ENCODE data around the gene MRPS21. TPM values are rescaled to one million over a fixed set of nuclear protein-coding genes. Genes with fewer than 3 reads are reported as not detected.

The MRPS21 gene
- total RNA-seq, 1 experiment from 2014 or later = 53.0 TPM

DNA sequence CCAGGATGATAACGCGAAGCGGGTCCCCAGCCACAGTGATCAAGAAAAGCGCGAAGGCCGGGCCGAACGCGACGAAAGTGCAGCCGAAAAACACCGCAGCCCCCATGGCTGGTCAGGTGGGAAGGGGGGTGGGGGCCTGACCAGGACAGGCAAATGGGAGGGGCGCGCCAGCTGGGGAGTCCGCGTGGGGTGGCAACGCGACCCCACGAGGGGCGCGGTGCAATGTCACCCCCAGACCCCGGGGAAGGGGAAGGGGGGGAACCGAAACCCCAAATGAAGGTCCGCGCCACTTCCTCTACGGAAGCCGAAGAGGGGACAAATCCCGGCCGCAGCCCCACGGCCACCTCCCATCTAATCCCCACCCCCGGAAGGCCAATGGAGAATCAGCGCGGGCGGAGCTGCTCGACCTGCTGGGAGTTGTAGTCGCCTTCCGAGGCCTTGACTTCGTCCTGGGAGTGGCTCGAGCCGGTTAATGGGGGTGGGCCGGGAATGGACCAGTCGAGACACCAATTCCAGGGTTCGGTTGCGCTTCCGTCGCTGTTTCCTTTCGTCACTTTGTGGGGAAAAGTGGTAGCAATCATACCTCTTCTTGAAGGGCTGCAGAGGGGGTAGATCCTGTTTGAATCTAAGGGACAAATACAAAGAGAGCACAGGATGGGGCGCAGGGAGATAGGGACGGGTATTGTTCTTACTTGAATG lies 24.8 kb upstream of the MRPS21 start, which contains the start of gene APH1A:
TSS of gene APH1A (minus strand) at position 312 of the 699 bp plus-strand sequence. CDS start at position 106, 206 bp downstream.
- H3K36me3 ChIP-seq = peaks cover 13% of the 10 kb centered on the region
- no peaks in the 10 kb centered on the region for H3K27me3 ChIP-seq
- peak within 1 kb of the TSS; percentile 63 for H3K27ac ChIP-seq
- H3K4me1 ChIP-seq = 0 out of 2 replicates have a peak, but pooled peaks cover 2% of the 10 kb centered on the region
- peak; percentile 96 to 97 for DNase-seq
- peak within 1 kb of the TSS; percentile 91 for H3K4me3 ChIP-seq
- no peaks in the 10 kb centered on the region for H3K9me3 ChIP-seq (replicated peaks)

- H3K27ac ChIP-seq = peak overlapping the region; percentile 63
- 0 out of 2 replicates have a peak, but pooled peaks cover 2% of the 10 kb centered on the region for H3K4me1 ChIP-seq
- no peak for DNase-seq
- H3K9me3 ChIP-seq (replicated peaks) = no peaks in the 10 kb centered on the region
- H3K36me3 ChIP-seq = peaks cover 13% of the 10 kb centered on the region
- peak overlapping the region; percentile 91 for H3K4me3 ChIP-seq
- no peaks in the 10 kb centered on the region for H3K27me3 ChIP-seq
Measured at GRCh38 chr1:150269451-150269850, 24.2 kb upstream of the MRPS21 start.

GRCh38 chr1:150271291-150271959 lies 22.2 kb upstream of the MRPS21 start:
- Histone ChIP-seq H3K4me1 (0 out of 2 replicates have a peak, but pooled peaks cover 2% of the 10 kb centered on the region), H3K9me3 (replicated peaks) (no peaks in the 10 kb centered on the region), H3K27ac (no peak overlapping the region), H3K27me3 (no peaks in the 10 kb centered on the region), H3K36me3 (peaks cover 7% of the 10 kb centered on the region), H3K4me3 (no peak overlapping the region)
- DNase-seq = no peak

GRCh38 chr1:150273311-150273710 lies 20.4 kb upstream of the MRPS21 start:
- Histone ChIP-seq H3K36me3 (no peaks in the 10 kb centered on the region), H3K27ac (no peak overlapping the region), H3K4me1 (0 out of 2 replicates have a peak, but pooled peaks cover 2% of the 10 kb centered on the region), H3K27me3 (no peaks in the 10 kb centered on the region), H3K9me3 (replicated peaks) (no peaks in the 10 kb centered on the region), H3K4me3 (no peak overlapping the region)
- no peak for DNase-seq

- DNase-seq = no peak
- no peaks in the 10 kb centered on the region for H3K27me3 ChIP-seq
- no peak overlapping the region for H3K27ac ChIP-seq
Measured at GRCh38 chr1:150280138-150280707, 13.4 kb upstream of the MRPS21 start.

DNA sequence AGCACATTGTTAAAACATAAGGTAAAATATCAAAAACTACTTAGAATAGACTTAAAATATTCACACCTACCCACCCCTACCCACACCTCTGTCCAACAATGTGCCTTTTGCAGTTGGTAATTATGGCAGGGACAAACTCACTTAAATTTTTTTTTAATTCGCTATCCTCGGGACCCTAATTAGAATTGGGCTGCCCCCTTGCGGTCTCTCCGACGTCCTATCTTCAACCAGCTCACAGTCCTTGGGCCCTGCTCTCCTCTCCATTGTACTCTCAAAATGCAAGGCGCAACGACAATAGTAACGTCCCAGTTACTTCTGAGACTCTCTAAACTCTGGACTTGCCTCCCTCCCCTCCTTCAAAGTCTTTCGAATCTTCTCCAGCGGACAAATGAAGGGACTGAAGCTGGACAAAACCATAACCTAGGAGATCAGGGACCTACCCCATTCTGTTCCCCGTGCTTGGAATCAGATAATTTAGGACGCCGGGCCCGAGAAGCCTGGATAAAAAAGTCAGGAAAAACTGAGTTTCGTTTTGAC lies 12.4 kb upstream of the MRPS21 start:
- DNase-seq = no peak
- Histone ChIP-seq H3K4me3 (no peak overlapping the region), H3K27ac (no peak overlapping the region), H3K9me3 (replicated peaks) (no peaks in the 10 kb centered on the region), H3K27me3 (no peaks in the 10 kb centered on the region; the same call in 1 of the 2 replicates), H3K36me3 (no peaks in the 10 kb centered on the region), H3K4me1 (no peaks in the 10 kb centered on the region)

More at GRCh38 chr1:150280138-150280707, 13.4 kb upstream of the MRPS21 start:
- Histone ChIP-seq H3K9me3 (replicated peaks) (no peaks in the 10 kb centered on the region), H3K4me1 (no peaks in the 10 kb centered on the region), H3K36me3 (no peaks in the 10 kb centered on the region), H3K4me3 (no peak overlapping the region)

DNA sequence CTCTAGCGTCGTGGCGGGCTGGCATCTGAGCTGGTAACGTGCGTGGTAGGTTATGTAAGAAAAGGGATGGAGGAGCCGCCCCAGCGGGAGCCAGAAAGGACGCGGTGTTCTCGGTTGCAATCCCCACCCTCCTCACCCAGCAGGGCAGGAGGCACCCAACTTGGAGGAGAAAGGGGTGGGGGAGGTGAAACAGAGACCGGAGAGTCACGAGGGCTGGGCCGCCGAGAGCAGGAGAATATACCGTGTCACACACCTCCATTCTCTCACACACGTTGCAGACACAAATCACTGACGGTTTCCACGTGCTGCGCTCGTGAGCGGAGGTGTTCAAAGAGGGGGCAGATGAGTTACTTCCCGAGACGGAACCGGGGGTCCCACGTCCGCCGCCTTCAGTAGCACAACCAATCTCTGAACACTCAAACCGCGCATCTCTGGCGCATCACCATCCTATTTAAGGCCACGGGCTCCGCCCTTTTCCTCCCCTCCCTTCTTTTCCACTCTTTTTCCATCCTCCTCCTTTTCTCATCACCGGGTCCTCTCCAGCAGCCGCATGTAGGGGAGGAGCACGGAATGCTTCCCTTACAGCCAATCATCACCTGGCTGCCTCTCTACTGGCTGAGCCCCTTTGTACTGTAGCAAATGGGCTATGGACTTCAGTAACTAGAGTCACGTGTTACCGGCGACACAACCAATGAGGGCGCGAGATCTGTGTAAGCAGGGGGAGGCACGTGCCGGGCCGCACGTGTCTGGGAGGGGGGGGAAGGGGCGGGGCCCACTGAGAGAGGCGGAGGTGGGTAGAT lies 11.7 kb upstream of the MRPS21 start, which contains the start of gene CIART:
TSS of gene CIART (plus strand) at position 797 of the 800 bp plus-strand sequence. CDS start 714 bp downstream, outside the sequence.
- Histone ChIP-seq H3K27me3 (no peaks in the 10 kb centered on the region; the same call in 1 of the 2 replicates), H3K36me3 (no peaks in the 10 kb centered on the region), H3K4me1 (no peaks in the 10 kb centered on the region), H3K9me3 (replicated peaks) (no peaks in the 10 kb centered on the region), H3K27ac (no peak within 1 kb of the TSS), H3K4me3 (no peak within 1 kb of the TSS)
- DNase-seq = no peak

- Histone ChIP-seq H3K4me1 (no peaks in the 10 kb centered on the region), H3K36me3 (no peaks in the 10 kb centered on the region), H3K27me3 (no peaks in the 10 kb centered on the region; the same call in 1 of the 2 replicates), H3K27ac (no peak overlapping the region), H3K9me3 (replicated peaks) (no peaks in the 10 kb centered on the region), H3K4me3 (no peak overlapping the region)
- no peak for DNase-seq
Measured at GRCh38 chr1:150282558-150282958, 11.1 kb upstream of the MRPS21 start.

DNA sequence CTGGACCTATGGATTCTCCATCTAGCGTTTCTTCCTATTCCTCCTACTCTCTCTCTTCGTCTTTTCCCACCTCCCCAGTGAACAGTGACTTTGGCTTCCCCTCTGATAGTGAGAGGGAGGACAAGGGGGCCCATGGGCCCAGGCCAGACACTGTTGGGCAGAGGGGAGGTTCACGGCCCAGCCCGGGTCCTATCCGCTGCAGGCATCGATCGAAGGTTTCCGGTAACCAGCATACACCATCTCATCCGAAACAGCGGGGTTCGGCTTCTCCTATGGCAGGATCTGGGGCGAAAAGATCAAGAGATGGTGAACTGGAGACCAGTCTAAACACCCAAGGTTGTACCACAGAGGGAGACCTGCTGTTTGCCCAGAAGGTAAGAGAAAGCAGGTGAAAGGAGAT lies 10.4 kb upstream of the MRPS21 start:
- Histone ChIP-seq H3K9me3 (replicated peaks) (no peaks in the 10 kb centered on the region), H3K27me3 (peaks cover under 1% of the 10 kb centered on the region; the same call in 1 of the 2 replicates), H3K36me3 (no peaks in the 10 kb centered on the region), H3K4me3 (no peak overlapping the region), H3K27ac (no peak overlapping the region), H3K4me1 (no peaks in the 10 kb centered on the region)
- DNase-seq = no peak

DNA sequence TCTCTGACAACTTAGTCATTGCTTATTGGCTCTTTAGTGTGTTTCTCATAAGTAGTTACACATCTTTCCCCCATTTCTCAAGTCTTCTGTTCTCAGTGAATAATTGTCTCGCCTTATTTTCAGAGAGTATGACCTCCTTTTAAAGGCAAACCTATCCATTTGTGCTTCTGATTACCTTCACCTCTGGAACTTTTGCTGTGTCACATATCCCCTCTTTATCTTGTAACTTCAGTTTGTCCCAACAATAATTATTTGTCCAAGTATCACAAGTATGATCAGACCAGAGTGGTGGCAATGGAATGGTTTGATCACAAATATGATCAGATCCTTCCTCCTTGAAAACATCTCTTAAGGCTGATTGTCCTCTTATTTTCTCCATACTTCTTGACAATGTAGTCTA lies 5.3 kb upstream of the MRPS21 start:
- Histone ChIP-seq H3K9me3 (replicated peaks) (no peaks in the 10 kb centered on the region), H3K27ac (no peak overlapping the region), H3K36me3 (no peaks in the 10 kb centered on the region), H3K4me3 (no peak overlapping the region), H3K27me3 (peaks cover 5% of the 10 kb centered on the region; the same call in 1 of the 2 replicates), H3K4me1 (no peaks in the 10 kb centered on the region)
- no peak for DNase-seq

DNA sequence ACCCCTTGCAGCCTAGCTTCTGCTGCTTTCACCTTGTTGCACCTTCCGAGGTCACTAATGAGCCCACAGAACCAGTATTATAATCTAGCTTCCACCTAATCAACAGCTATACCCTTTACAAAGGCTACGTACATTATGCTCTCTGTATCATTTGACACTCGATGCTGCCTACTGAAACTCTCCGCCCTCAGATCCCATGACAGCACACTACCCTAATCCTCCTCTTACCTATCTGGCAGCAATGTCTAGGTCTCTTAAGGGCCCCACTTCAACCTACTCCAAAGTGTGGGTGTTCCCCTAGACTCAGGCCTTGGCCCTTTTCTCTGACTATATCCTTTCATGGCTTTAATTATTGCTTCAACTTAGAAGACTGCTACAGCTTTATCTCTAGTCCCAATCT lies 4.8 kb upstream of the MRPS21 start:
- Histone ChIP-seq H3K9me3 (replicated peaks) (no peaks in the 10 kb centered on the region), H3K4me3 (no peak overlapping the region), H3K27me3 (peaks cover 5% of the 10 kb centered on the region; the same call in 1 of the 2 replicates), H3K27ac (no peak overlapping the region), H3K36me3 (no peaks in the 10 kb centered on the region), H3K4me1 (no peaks in the 10 kb centered on the region)
- no peak for DNase-seq

- Histone ChIP-seq H3K9me3 (replicated peaks) (no peaks in the 10 kb centered on the region), H3K36me3 (peaks cover 14% of the 10 kb centered on the region), H3K4me3 (no peak overlapping the region), H3K27me3 (no peaks in the 10 kb centered on the region), H3K27ac (no peak overlapping the region), H3K4me1 (no peaks in the 10 kb centered on the region)
- DNase-seq = no peak
Measured at GRCh38 chr1:150295476-150295875, 1.8 kb downstream of the MRPS21 start.

DNA sequence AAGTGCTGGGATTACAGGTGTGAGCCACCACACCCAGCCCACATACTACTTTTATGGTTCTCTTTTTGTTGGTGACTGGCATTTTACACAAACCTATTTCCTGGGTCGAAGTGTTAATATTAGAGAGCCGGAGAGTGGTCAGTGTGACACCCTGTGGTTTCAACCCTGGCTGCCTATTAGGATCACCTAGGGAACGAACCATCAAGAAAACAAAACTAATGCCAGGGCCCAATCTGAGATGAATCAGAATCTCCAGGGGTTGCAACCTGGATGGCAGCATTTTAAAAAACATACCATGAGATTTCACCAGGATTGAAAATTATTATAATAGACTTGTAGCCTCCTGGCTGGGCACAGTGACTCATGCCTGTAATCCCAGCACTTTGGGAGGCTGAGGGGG lies 6.1 kb downstream of the MRPS21 start:
- Histone ChIP-seq H3K27ac (no peak overlapping the region), H3K9me3 (replicated peaks) (no peaks in the 10 kb centered on the region), H3K4me3 (no peak overlapping the region), H3K36me3 (peaks cover 30% of the 10 kb centered on the region), H3K4me1 (no peaks in the 10 kb centered on the region), H3K27me3 (no peaks in the 10 kb centered on the region)
- DNase-seq = no peak

- H3K4me1 ChIP-seq = no peaks in the 10 kb centered on the region
- no peaks in the 10 kb centered on the region for H3K27me3 ChIP-seq
- no peaks in the 10 kb centered on the region for H3K9me3 ChIP-seq (replicated peaks)
- H3K36me3 ChIP-seq = peaks cover 20% of the 10 kb centered on the region
- no peak overlapping the region for H3K4me3 ChIP-seq
- no peak for DNase-seq
- H3K27ac ChIP-seq = no peak overlapping the region
Measured at GRCh38 chr1:150302338-150302737, 8.7 kb downstream of the MRPS21 start.
